ENCODE data around the gene TRIM49D1. TPM values are rescaled to one million over a fixed set of nuclear protein-coding genes. Genes with fewer than 3 reads are reported as not detected.

The TRIM49D1 gene
- total RNA-seq, 1 donor from 2014 or later, result not detected

Other genes with a start within 250 kb of the TRIM49D1 start
- gene TRIM77, start 211.9 kb downstream of the TRIM49D1 start, total RNA-seq, result not detected
- gene TRIM49, start 113.7 kb downstream of the TRIM49D1 start, total RNA-seq, result not detected
- not detected for gene TRIM64B, start 43.8 kb downstream of the TRIM49D1 start, total RNA-seq
- not detected for gene TRIM49D2, start 1.8 kb upstream of the TRIM49D1 start, total RNA-seq
- not detected for gene TRIM64, start 43.8 kb upstream of the TRIM49D1 start, total RNA-seq
- gene TRIM49C, start 108.9 kb upstream of the TRIM49D1 start, total RNA-seq, result not detected
- gene UBTFL1, start 163.7 kb upstream of the TRIM49D1 start, total RNA-seq, result not detected
- gene NAALAD2, start 212.4 kb upstream of the TRIM49D1 start, total RNA-seq, result 1.6 TPM